ENCODE measurements around the gene SLC10A1.
A peak's percentile ranks its signal among the peaks of the same experiment; 100 is the strongest.

DNA sequence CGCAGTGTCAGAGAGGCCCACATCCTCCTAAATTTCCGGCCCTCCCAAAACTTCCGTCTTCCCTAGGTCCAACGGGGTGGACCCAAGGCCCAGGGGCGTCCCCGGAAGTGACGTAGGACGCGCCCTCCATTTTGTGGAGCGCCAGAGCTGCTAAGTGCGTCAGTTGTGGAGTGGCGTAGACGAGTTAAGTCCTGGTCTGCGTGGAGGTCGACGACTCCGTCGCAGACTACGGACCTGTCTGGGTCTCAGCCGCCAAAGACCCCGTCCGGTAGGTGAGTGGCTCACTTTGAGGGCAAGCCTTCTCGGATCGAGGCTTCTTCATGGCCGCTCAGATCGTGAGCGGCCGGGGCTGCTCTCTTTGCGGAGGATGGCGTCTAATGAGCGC lies 30.1 kb downstream of the SLC10A1 start, which contains the start of gene SRSF5:
- TF ChIP-seq POLR2A (IDR thresholded peaks at IDR 0.05): peak; percentile 97 to 98
- TF ChIP-seq, protein P1, sequence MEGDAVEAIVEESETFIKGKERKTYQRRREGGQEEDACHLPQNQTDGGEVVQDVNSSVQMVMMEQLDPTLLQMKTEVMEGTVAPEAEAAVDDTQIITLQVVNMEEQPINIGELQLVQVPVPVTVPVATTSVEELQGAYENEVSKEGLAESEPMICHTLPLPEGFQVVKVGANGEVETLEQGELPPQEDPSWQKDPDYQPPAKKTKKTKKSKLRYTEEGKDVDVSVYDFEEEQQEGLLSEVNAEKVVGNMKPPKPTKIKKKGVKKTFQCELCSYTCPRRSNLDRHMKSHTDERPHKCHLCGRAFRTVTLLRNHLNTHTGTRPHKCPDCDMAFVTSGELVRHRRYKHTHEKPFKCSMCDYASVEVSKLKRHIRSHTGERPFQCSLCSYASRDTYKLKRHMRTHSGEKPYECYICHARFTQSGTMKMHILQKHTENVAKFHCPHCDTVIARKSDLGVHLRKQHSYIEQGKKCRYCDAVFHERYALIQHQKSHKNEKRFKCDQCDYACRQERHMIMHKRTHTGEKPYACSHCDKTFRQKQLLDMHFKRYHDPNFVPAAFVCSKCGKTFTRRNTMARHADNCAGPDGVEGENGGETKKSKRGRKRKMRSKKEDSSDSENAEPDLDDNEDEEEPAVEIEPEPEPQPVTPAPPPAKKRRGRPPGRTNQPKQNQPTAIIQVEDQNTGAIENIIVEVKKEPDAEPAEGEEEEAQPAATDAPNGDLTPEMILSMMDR (IDR thresholded peaks at IDR 0.05): no peak
